Measurements from ENCODE around the gene TSPEAR.
"Not testable (repeated sequence)": the region's sequence is repeated elsewhere in the genome, so short reads cannot be mapped to it uniquely, and the experiment has no call there.

The TSPEAR gene

GRCh38 chr21:44603911-44604310 lies 107.5 kb downstream of the TSPEAR start:
- DNase-seq (ENCODE audit: low read depth in 3 of 3): no peak

GRCh38 chr21:44603109-44603875 lies 108.1 kb downstream of the TSPEAR start:
- no peak for DNase-seq (ENCODE audit: low read depth in 3 of 3)

GRCh38 chr21:44602463-44602850 lies 108.9 kb downstream of the TSPEAR start:
- no peak for DNase-seq (ENCODE audit: low read depth in 3 of 3)

GRCh38 chr21:44601596-44602462 lies 109.5 kb downstream of the TSPEAR start:
- no peak for DNase-seq (ENCODE audit: low read depth in 3 of 3)

- not testable (repeated sequence) for DNase-seq (ENCODE audit: low read depth in 3 of 3)
Measured at GRCh38 chr21:44601091-44601490, 110.3 kb downstream of the TSPEAR start.

GRCh38 chr21:44600118-44600978 lies 111.0 kb downstream of the TSPEAR start, which contains the start of gene KRTAP10-7:
KRTAP10-7 (plus strand) TSS chr21:44600597; CDS start chr21:44600622, 25 bp downstream.
- not testable (repeated sequence) for DNase-seq (ENCODE audit: low read depth in 3 of 3)

- no peak for DNase-seq (ENCODE audit: low read depth in 3 of 3)
Measured at GRCh38 chr21:44599264-44600029, 111.9 kb downstream of the TSPEAR start.

GRCh38 chr21:44598061-44598460 lies 113.3 kb downstream of the TSPEAR start:
- no peak for DNase-seq (ENCODE audit: low read depth in 3 of 3)

- DNase-seq (ENCODE audit: low read depth in 3 of 3): no peak
Measured at GRCh38 chr21:44596068-44596725, 115.2 kb downstream of the TSPEAR start.

- DNase-seq (ENCODE audit: low read depth in 3 of 3): no peak
Measured at GRCh38 chr21:44595524-44595923, 115.8 kb downstream of the TSPEAR start.

GRCh38 chr21:44594406-44594916 lies 116.9 kb downstream of the TSPEAR start:
- DNase-seq (ENCODE audit: low read depth in 3 of 3): no peak

GRCh38 chr21:44593598-44594405 lies 117.6 kb downstream of the TSPEAR start:
- DNase-seq (ENCODE audit: low read depth in 3 of 3): no peak

GRCh38 chr21:44592446-44593311 lies 118.7 kb downstream of the TSPEAR start, which contains the start of gene KRTAP10-6:
KRTAP10-6 (minus strand) TSS chr21:44592505; CDS start chr21:44592484, 21 bp downstream.
- DNase-seq (ENCODE audit: low read depth in 3 of 3): no peak

- DNase-seq (ENCODE audit: low read depth in 3 of 3): not testable (repeated sequence)
Measured at GRCh38 chr21:44591801-44592130, 119.6 kb downstream of the TSPEAR start.

GRCh38 chr21:44590897-44591800 lies 120.2 kb downstream of the TSPEAR start:
- DNase-seq (ENCODE audit: low read depth in 3 of 3): not testable (repeated sequence)

- no peak for DNase-seq (ENCODE audit: low read depth in 3 of 3)
Measured at GRCh38 chr21:44590311-44590721, 121.1 kb downstream of the TSPEAR start.

- DNase-seq (ENCODE audit: low read depth in 3 of 3): no peak
Measured at GRCh38 chr21:44589586-44590305, 121.6 kb downstream of the TSPEAR start.
